Stimulated activated CD4-positive, alpha-beta T cell treated with anti-CD3 and anti-CD28 coated beads, Interleukin-12 subunit alpha, Interleukin-12 subunit beta, amount 100 ng/mL, for 4 hours (primary cell): Measurements from ENCODE around the gene PDSS2.
"Not testable (repeated sequence)": the region's sequence is repeated elsewhere in the genome, so short reads cannot be mapped to it uniquely, and the experiment has no call there.

Experiments used
- DNase-seq: peaks from one replicate; pipeline ENCODE4 v3.0.0-alpha.2; 2020

PDSS2 gene

DNA sequence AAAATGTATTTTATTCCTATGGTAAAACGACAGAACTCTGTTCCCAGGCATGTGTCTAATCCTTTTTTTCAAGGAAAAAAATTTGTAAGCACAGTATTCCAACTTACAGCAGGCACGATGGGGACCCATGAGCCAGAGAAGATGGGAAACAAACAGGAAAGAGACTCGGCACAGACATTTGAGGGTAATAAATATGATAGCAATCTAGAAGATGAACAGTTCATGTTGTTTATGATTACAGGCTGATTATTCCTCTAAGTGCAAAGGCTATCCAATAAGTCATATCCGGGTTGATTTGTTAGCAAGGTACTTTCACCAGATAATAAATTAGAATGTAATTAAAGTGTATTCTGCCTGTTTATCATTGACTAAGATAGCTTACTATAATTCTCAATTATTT lies 43.2 kb downstream of the PDSS2 start:
- DNase-seq = no peak

DNA sequence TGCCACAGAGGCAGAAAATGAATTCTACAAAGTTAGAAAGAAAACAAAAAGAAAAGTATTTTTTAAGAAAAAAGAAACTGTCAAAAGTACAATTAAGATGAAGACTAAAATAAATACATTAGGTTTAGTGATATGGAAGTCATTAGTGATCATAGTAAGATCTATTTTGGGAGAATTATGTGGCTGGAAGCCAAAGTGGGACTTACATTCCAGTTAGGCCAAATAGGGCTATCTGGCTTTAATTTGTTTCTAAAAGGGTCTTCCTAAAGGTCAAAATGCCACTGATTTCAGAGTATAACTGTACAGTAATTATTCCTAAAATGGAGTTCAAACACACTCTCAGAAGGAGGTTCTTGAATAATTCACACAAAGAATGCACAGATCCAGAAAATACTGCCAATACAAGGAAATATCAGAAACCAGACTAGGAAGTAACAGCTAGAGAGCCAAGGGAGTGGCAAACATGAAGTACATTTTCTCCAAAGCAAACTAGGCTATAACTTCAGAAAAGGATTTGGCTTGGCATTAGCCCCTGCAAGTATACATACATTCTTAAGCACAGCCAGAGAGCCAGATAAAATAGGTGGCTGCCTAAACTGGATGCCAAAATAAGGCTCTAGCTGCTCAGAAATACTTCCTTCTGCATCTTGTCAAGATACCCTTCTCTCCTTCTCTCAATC lies 45.3 kb downstream of the PDSS2 start:
- no peak for DNase-seq

GRCh38 chr6:107411161-107411560 lies 48.2 kb downstream of the PDSS2 start:
- no peak for DNase-seq

DNA sequence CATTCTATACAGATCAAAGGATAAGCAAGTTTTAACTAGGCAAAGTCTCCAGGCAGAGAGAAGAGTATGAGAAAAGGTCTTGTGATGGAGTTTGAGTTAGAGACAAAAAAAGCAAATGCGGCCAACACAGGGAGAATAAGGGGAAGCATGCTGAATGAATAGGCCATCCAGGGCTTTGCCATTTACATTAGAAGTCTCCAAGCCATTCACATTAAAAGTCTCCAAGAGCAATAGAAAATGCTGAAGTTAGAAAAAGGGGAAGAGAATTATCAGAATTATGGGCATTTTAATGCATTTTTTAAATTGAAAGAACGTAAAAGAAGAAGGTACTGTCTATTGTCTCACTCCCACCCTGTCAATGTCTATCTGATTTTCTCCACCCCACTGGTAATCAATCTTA lies 49.4 kb downstream of the PDSS2 start:
- no peak for DNase-seq

- DNase-seq = no peak
Measured at GRCh38 chr6:107408714-107409113, 50.6 kb downstream of the PDSS2 start.

GRCh38 chr6:107405002-107405401 lies 54.4 kb downstream of the PDSS2 start:
- no peak for DNase-seq

- DNase-seq = no peak
Measured at GRCh38 chr6:107402533-107402932, 56.8 kb downstream of the PDSS2 start.

- no peak for DNase-seq
Measured at GRCh38 chr6:107401573-107401972, 57.8 kb downstream of the PDSS2 start.

DNA sequence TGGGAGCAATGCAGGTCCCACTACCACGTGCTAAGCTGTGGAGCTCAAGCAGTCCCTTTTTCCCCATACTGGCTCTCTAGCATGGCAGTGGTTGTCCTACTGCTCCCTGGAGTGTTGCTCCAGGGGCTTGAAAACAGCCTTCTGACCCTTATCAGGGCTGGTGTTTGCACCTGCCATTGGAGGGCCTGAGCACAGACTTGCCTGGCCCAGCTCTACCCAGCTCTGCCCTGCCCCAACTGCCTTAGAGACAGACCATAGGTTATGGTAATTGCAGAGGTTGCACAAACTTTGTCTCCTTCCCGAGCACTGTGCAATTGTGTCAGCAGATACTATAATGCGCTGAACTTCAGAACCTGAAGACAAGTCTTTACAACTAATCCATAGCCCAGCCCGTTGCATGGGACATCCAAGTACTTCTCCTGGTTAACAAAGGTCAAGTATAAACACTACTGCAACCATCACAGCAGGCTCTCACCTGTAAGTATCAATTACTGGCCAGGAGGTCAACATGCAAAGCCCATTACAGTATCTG lies 58.7 kb downstream of the PDSS2 start:
- no peak for DNase-seq

- DNase-seq = no peak
Measured at GRCh38 chr6:107399935-107400334, 59.4 kb downstream of the PDSS2 start.

DNA sequence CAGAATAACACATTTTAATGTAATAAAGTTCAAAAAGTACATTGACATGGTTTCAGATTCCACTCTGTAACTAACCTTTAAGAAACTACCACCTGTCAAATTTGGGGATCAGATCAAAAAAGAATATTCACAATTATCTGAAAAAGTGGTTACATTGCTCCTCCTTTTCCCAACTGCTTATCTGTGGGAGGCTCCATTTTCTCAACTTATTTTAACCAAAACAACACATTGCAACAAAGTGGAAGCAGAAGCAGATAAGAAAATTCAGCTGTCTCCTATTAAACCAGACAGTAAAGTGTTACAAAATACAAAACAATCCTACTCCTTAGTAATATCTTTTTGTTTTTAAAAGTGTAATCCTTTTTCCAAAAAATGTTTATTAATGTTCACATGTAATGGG lies 61.4 kb downstream of the PDSS2 start:
- DNase-seq = no peak

- no peak for DNase-seq
Measured at GRCh38 chr6:107396211-107396610, 63.2 kb downstream of the PDSS2 start.

DNA sequence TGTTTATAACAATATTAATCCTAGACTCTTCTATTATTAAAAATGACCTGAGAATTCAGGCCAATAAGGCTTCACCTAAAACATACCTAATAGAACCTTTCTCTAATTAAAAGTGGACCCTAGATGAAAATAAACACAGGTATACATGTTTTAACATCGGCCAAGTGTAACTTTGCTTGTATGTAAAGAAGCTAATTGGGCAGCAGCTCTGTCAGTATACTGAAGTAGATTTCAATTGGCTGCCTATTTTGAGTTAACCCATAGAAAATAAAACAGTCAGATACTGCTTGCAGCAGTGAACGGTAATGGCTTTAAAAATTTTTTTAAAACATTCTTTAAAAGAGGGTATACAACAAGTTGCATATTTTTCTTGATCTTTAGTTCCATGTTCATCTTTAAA lies 67.3 kb downstream of the PDSS2 start:
- no peak for DNase-seq

DNA sequence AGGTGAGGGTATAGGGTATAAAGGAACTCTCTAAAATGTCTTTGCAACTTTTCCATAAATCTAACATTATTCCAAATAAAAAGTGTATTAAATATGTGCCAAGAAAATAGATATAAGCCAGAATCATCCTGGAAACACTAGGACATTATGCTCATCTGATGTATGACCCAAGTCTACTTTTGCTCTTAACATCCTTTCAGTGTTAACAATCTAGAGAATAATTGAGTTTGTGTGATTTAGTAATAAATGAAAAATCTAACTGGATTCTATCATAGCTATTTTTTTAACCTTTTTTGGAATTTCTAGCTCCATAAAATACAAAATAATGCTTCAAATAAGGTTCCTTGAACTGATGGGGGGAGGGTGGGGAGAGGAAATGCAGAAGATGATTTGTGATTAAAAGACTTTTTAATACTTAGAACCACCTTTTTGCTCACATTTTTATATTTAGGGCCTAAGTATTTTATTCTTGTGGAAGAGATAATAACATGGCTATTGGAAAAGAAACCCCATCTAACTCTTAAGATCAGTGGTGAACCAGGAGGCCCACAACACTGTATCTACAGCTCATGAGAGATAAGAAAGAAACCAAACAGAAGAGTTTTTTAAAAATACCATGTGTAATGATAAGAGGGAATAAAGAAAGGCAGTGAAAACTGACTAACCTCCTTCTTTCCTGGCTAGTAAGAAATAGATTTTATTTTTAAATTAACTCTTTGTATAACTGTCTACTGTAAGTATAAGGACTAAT lies 68.5 kb downstream of the PDSS2 start:
- no peak for DNase-seq

GRCh38 chr6:107390056-107390455 lies 69.3 kb downstream of the PDSS2 start:
- no peak for DNase-seq

DNA sequence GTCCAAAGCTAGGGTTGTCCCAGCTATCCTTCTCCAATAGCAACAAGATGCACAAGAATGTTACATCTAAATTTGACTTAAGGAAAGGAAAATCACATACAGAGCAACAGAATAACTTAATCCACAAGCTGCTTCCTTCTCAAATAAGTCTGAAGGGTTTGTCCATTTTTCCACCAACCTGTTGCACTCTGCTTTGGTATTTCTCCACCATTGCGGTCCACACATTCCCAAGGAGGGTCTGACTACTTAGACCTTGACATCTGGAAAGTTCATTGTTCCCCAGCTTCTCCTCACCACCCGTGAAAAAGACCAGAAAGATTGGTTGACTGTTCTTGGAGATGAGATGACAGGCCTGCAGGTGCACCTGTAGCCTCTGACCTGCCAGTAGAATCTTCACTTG lies 72.5 kb downstream of the PDSS2 start:
- DNase-seq = no peak

DNA sequence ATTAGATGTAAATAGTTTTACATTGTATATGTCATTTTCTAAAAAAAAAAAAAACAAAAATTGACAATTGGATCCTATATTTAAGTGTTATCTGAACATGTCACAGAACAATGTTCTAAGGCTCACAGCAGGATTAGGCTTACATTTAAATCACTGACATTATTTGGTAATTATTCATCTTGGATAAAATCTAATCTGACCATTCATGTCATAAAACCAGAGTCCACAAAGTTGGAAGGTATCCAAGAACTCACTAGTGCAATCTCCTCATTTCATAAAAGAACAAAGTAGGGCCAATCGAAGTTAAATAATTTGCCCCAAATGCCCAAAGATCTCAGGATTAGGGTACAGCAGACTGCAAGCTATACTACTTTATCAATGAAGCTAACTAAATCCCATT lies 73.0 kb downstream of the PDSS2 start:
- DNase-seq = no peak

GRCh38 chr6:107383705-107384104 lies 75.7 kb downstream of the PDSS2 start:
- no peak for DNase-seq

- DNase-seq = no peak
Measured at GRCh38 chr6:107374264-107374663, 85.1 kb downstream of the PDSS2 start.

DNA sequence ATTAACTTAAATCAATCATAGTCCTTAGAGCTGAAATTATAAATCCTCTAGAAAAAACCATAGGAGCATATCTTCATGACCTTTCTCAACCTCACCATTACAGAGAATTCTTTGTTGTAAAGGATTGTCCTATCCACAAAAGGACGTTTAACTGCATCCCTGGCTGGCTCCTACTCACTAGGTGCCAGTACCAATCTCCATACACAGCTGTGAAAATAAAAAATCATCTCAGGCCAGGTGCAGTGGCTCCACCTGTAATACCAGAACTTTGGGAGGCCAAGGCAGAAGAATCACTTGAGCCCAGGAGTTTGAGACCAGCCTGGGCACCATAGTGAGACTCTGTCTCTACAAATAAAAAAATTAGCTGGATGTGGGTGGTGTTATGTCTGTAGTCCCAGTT lies 89.9 kb downstream of the PDSS2 start:
- no peak for DNase-seq

GRCh38 chr6:107368471-107368870 lies 90.9 kb downstream of the PDSS2 start:
- no peak for DNase-seq

GRCh38 chr6:107364173-107364572 lies 95.2 kb downstream of the PDSS2 start:
- not testable (repeated sequence) for DNase-seq

DNA sequence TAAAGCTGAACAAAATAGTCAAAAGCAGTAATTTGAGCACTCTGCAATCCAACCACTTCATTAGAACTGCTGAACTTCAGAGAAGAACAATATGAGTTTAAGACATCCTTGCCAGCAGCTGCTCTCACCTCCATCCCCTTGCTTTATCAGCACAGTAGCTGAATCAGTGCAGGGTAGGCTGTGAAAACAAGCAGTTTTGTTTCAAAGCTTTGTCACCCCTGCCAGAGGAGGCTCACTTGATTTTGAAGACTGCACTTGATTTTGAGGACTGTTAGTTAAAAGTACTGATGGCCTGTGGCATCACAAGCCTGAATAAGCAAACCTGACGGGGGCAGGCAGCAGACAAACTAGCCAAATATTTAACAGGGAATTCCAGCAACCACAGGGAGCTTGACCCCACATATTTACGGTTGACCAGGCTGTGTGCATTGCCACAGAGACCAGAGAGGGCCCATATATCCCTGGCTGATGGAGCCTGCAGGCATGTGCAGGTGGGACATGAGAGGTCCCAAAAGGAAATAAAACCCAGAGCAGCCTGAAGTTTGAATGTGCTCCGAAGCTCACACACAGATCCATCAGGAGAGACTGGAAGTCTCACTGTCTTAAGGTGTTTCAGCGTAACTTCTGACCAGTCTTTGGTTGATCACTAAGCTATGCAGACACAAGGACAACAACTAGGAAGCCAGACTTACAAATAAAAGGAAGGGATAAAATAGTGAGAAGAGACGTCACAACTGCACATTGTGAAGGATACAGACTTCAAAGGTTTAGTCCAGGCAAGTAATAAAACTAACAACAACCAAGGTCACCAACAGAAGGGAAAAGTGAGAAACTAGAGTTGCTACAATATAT lies 97.4 kb downstream of the PDSS2 start:
- no peak for DNase-seq

DNA sequence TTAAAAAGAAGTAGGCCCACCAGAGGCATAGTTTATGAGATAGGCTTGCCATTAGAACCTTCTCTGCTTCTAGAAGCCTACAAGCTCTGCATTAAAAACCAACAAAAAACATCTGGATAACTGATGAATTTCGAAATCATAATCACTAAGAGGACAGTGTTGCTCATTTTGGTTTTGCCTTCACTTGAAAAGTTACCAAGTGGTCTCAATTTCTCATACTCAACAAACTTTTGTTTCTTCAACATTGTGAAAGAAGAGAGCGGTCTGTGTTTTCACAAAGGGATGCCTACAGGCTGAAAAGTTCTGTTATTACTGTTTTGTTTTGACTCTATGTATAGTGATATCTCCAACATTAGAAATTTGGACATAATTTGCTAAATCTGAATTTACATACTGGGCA lies 98.9 kb downstream of the PDSS2 start:
- DNase-seq = no peak
